HuH-7.5 (cell line): ENCODE data around the gene ZNF410.

Experiments
- DNase-seq: peaks from one replicate; pipeline ENCODE4 v3.0.0; 2011; ENCODE audit warnings: low spot score

The ZNF410 gene

DNA sequence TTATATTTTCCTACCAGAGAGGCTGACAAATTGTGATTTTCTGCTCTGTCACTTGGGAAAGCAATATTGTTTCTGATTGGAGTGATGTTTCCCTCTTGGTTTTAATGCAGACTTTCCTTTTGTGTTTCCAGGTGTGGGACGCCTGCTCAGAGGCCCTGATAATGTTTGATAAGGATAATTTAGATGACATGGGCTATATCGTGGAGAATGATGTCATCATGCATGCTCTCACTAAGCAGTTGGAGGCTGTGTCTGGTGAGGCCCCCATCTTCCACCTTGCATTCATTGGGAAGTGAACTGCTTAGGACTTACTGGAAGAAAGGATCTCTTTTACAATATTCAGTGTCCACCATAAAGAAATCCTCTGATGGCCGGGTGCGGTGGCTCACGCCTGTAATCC lies 69.0 kb downstream of the ZNF410 start:
- DNase-seq, result no peak

DNA sequence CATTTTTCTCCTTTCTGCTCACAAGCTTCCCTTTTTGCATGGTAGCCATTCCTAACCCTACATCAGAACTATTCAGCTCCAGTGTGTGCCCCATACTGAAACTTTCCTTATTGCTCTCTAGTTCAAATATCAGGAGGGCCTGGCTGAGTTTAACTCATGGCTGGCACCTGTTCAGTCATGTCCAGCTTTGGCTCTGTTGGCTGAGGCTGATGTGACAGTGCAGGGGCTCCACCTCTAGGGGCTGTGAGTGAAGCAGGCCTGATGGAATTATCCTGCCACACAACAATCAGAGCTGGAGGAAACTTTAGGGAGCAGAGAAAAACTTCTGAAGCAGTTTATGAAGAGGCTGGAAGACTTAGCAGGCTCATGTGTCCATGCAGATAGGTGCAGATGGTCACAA lies 71.9 kb downstream of the ZNF410 start:
- no peak for DNase-seq

DNA sequence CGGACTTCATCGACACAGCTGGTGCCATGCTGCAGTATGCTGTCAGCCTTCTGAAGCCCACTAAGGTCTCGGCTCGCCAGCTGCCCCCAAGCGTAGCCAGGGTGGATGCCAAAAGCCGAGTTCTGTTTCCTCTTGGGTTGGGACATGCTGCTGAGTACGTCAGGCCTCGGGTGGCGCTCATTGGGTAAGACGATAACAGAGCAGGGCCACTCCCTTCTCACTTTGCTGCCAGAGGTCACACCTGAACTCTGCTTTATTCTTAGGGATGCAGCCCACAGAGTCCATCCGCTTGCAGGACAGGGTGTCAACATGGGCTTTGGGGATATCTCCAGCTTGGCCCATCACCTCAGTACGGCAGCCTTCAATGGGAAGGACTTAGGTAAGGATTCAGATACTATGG lies 74.5 kb downstream of the ZNF410 start:
- no peak for DNase-seq

DNA sequence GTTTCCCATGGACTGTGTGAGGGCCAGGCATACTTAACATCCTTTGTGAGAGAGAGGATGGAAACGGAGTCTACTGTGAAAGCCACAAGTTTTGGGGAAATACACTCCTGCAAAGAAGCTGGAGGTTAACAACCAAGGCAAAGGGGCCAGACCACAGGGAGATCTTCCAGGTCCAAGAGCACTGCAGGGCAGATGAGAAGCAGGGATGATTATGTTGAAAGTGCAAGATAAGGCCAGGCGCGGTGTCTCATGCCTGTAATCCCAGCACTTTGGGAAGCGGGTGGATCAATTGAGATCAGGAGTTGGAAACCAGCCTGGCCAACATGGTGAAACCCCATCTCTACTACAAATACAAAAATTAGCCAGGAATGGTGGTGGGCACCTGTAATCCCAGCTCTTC lies 78.6 kb downstream of the ZNF410 start:
- DNase-seq, result no peak

DNA sequence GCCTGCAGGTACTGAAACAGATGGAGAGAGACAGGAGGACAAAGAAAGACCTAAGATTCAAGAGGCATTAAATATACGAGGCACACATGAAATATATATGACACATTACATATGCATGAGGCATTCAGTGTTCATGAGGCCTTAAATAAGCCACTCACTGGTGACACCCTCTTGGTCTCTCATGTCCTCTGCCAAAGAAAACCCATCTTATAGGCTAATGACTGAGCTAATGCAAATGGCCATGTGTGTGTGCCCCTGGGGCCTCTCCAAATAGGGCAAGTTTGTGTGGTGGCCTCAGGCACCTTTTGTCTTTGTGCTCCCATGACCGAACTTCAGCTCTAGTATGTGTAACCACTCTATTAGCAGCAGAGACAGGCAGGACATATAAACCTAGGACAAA lies 82.2 kb downstream of the ZNF410 start:
- no peak for DNase-seq

DNA sequence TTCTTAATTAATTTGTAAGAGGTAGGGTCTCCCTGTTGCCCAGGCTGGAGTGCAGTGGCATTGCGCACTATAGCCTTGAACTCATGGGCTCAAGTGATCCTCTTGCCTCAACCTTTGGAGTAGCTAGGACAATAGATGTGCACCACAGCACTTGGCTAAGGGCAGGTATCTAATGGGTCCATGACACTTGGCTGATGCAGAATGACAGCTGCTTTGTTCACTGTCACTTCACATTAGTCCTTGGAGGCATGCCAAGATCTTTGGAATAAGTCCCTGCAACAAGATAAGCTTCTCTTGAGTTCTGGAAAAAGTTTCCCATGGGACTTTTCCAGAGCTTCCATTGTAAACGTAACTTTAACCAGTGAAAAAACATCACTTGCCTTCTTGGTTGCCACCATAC lies 86.8 kb downstream of the ZNF410 start:
- DNase-seq, result no peak

DNA sequence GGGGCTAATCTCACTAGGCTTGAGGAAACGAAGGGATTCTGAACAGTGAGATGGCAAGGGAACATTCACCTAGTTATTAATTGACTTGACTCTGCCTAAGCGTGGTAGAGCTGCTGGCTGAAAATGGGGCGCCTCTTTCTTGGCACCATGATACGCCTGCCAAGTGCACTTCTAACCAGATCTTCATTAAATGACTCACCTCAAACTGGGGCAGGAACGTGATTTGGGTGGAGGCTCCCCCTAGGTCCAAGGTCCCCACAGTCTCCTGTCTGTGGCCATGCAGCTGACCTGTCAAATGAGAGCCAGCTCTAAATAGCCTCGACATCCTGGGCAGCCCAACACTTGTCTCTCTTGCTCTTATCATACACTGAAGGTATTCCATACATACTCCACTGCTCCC lies 89.5 kb downstream of the ZNF410 start:
- DNase-seq, result no peak

DNA sequence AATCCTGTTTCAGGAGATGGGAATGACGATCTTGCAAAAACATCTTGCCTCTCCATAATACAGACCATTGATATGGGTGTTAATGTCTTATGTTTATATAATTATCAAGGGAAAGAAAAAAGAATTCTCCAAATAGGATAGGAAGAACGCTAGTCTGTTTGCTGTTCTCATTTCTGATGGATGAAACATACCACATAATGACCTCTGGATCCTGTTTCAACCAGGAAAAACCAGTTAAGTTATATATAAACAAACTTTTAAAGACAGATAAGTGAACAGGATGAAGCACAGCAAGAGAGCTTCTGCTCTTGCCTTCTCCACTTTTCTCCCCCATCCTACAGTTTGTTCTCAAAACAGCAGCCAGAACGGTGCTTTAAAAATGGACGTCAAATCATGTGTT lies 91.2 kb downstream of the ZNF410 start:
- DNase-seq, result no peak
